ENCODE results near the gene SVOPL. TPM values are rescaled to one million over a fixed set of nuclear protein-coding genes. Genes with fewer than 3 reads are reported as not detected.

SVOPL gene
- total and polyA plus RNA-seq, 10 of the 15 experiments (the other 5 are each of a cell fraction or from before 2014, with no cell fraction given): 0.15 TPM; not detected in 9

- H4K20me1 ChIP-seq (ENCODE audit: control insufficient read depth, insufficient read depth): no peaks in the 10 kb centered on the region
- no peaks in the 10 kb centered on the region for H3K9me3 ChIP-seq (replicated peaks; ENCODE audit: control insufficient read depth, insufficient read depth, low read length)
- H3K9ac ChIP-seq (ENCODE audit: control insufficient read depth, insufficient read depth, low read length): no peak overlapping the region
- H3K79me2 ChIP-seq (ENCODE audit: control insufficient read depth, insufficient read depth, low read length): no peaks in the 10 kb centered on the region
- ChIA-PET CTCF (no interaction called here), SMC1A (ENCODE audit: uncharacterized antibody, unreplicated experiment) (no interaction called here), RAD21 (ENCODE audit: unreplicated experiment) (interaction anchor here (0.6 kb wide), 2 partner anchors 10 to 45 kb away, joined by 3 to 4 read pairs; no protein-coding TSS in a partner anchor), POLR2A (interaction anchor here (0.6 kb wide), 2 partner anchors 236 to 459 kb away, joined by 4 to 7 read pairs; no protein-coding TSS in a partner anchor)
- in situ Hi-C loops (cut with MboI) (loop anchor here (25.0 kb wide), 1 partner anchor 1114 kb away; no protein-coding TSS in a partner anchor), intact Hi-C loops (cut with micrococcal nuclease; ENCODE audit: unreplicated experiment) (no loop called here)
- ATAC-seq (peak; percentile 46; the same call in 1 of the 3 replicates), FAIRE-seq (no peak), DNase-seq (ENCODE audit: low read depth, low spot score) (no peak)
- 62% methylated on average over 9 of the region's 9 CpGs for WGBS (ENCODE audit: insufficient coverage, insufficient replicate concordance, low lambda C conversion rate, missing lambda C conversion rate)
- BruUV-seq (replicated peaks): no TSS peak
- no peak overlapping the region for H3K27ac ChIP-seq (ENCODE audit: control insufficient read depth, insufficient read depth)
- no peak overlapping the region for H2AFZ ChIP-seq (ENCODE audit: control insufficient read depth, low read depth, low read length)
- TF ChIP-seq YBX1 (IDR thresholded peaks at IDR 0.05): no peak
- peak; percentile 2 to 21 (median 12); a peak in 1 of 6 replicates for TF ChIP-seq CTCF (IDR thresholded peaks at IDR 0.05 in 2 of 3, conservative IDR thresholded peaks at IDR 0.05 in 1 of 3; ENCODE audit: control insufficient read depth in 2 of 3, extremely low read depth in 1 of 3, insufficient read depth in 1 of 3, low read depth in 3 of 3, low read length in 3 of 3)
- H3K4me1 ChIP-seq (ENCODE audit: control insufficient read depth, insufficient read depth, low read length): no peaks in the 10 kb centered on the region
- no peaks in the 10 kb centered on the region for H3K36me3 ChIP-seq (ENCODE audit: control insufficient read depth in 2 of 2, insufficient read depth in 2 of 2, low read length in 1 of 2)
- H3K27me3 ChIP-seq (replicated peaks in 1 of 2; ENCODE audit: control insufficient read depth in 2 of 2, insufficient read depth in 2 of 2, low read length in 1 of 2): no peaks in the 10 kb centered on the region; a peak in 1 of 4 replicates
- H3K4me3 ChIP-seq: no peak overlapping the region
- no peak overlapping the region for H3K4me2 ChIP-seq (ENCODE audit: control insufficient read depth, insufficient read depth)
These were observed 25.1 kb upstream of the SVOPL start for GRCh38 chr7:138726288-138726687.

- in situ Hi-C loops (cut with MboI): no loop called here
- no peak for FAIRE-seq
- TF ChIP-seq ASH2L (IDR thresholded peaks at IDR 0.05; ENCODE audit: borderline replicate concordance, low read depth) (no peak), RUNX3 (IDR thresholded peaks at IDR 0.05; ENCODE audit: low read length) (no peak), ZNF24 (IDR thresholded peaks at IDR 0.05) (no peak), MEF2B (IDR thresholded peaks at IDR 0.05; ENCODE audit: partially characterized antibody, poor library complexity, severe bottlenecking) (no peak), CUX1 (IDR thresholded peaks at IDR 0.05; ENCODE audit: insufficient replicate concordance, low read depth, low read length) (no peak)
These were observed 19.1 kb upstream of the SVOPL start for GRCh38 chr7:138720286-138720685.

More at GRCh38 chr7:138720286-138720685, 19.1 kb upstream of the SVOPL start:
- 12% methylated on average over 4 of the region's 4 CpGs for WGBS (ENCODE audit: insufficient coverage, insufficient replicate concordance, low lambda C conversion rate, missing lambda C conversion rate)
- intact Hi-C loops (cut with micrococcal nuclease; ENCODE audit: unreplicated experiment): no loop called here
- Histone ChIP-seq H3K4me2 (ENCODE audit: control insufficient read depth, insufficient read depth) (no peak overlapping the region), H3K36me3 (ENCODE audit: control insufficient read depth in 2 of 2, insufficient read depth in 2 of 2, low read length in 1 of 2) (no peaks in the 10 kb centered on the region), H3K27ac (ENCODE audit: control insufficient read depth, insufficient read depth) (no peak overlapping the region), H3K79me2 (ENCODE audit: control insufficient read depth, insufficient read depth, low read length) (no peaks in the 10 kb centered on the region), H3K4me1 (ENCODE audit: control insufficient read depth, insufficient read depth, low read length) (no peaks in the 10 kb centered on the region), H3K9me3 (replicated peaks; ENCODE audit: control insufficient read depth, insufficient read depth, low read length) (no peaks in the 10 kb centered on the region), H2AFZ (ENCODE audit: control insufficient read depth, low read depth, low read length) (no peak overlapping the region), H3K9ac (ENCODE audit: control insufficient read depth, insufficient read depth, low read length) (no peak overlapping the region), H3K27me3 (replicated peaks in 1 of 2; ENCODE audit: control insufficient read depth in 2 of 2, insufficient read depth in 2 of 2, low read length in 1 of 2) (no peaks in the 10 kb centered on the region; a peak in 1 of 4 replicates), H4K20me1 (ENCODE audit: control insufficient read depth, insufficient read depth) (no peaks in the 10 kb centered on the region), H3K4me3 (no peak overlapping the region)
- no TSS peak for BruUV-seq (replicated peaks)
- RAD21 ChIA-PET (ENCODE audit: unreplicated experiment): interaction anchor here (2.1 kb wide), 1 partner anchor 559 kb away, joined by 4 read pairs; no protein-coding TSS in a partner anchor
- CTCF ChIA-PET: interaction anchor here (1.0 kb wide), 1 partner anchor 18 kb away, joined by 3 read pairs; no protein-coding TSS in a partner anchor
- ATAC-seq (no peak), DNase-seq (ENCODE audit: low read depth, low spot score) (no peak)
- SMC1A ChIA-PET (ENCODE audit: uncharacterized antibody, unreplicated experiment): no interaction called here
- POLR2A ChIA-PET: interaction anchor here (0.5 kb wide), 1 partner anchor 210 kb away, joined by 5 read pairs; no protein-coding TSS in a partner anchor
